Lung (tissue), 12 donors: ENCODE results near the gene GALNT1. TPM values are rescaled to one million over a fixed set of nuclear protein-coding genes. Genes with fewer than 3 reads are reported as not detected.

Experiments used
- ATAC-seq: fragments of 200-7000 bp; cut with Tn5 transposase; one replicate; pipeline ENCODE4 v1.9.1; 2020; ENCODE audit warnings: moderate number of reproducible peaks; ENCODE audit not compliant: insufficient read depth, low FRiP score
- DNase-seq, 3 donors: peaks; one replicate each; pipeline ENCODE4 v3.0.0-alpha.2; 2013 to 2017
- H3K27ac ChIP-seq, 2 donors: one replicate each; pipeline ENCODE4 v1.5.1; 2013; ENCODE audit warnings: mild to moderate bottlenecking in 2 of 2, moderate library complexity in 2 of 2, control low read depth in 1 of 2, inconsistent platforms in 1 of 2, low read depth in 1 of 2, low read length in 1 of 2
- H3K27me3 ChIP-seq, 3 donors: one replicate each; pipeline ENCODE4 v1.5.1; 2013; ENCODE audit warnings: low read length in 2 of 3; ENCODE audit not compliant: control insufficient read depth in 3 of 3, insufficient read depth in 3 of 3
- H3K36me3 ChIP-seq, 4 donors: one replicate each; pipeline ENCODE4 v1.5.1; 2013; ENCODE audit warnings: low read length in 4 of 4, mild to moderate bottlenecking in 1 of 4, moderate library complexity in 1 of 4; ENCODE audit not compliant: control insufficient read depth in 4 of 4, insufficient read depth in 4 of 4
- H3K4me1 ChIP-seq, 5 donors: one replicate each; pipeline ENCODE4 v1.5.1; 2013; ENCODE audit warnings: low read length in 5 of 5, mild to moderate bottlenecking in 2 of 5, moderate library complexity in 1 of 5; ENCODE audit not compliant: control insufficient read depth in 5 of 5, insufficient read depth in 5 of 5
- H3K4me3 ChIP-seq: one replicate; pipeline ENCODE4 v1.5.1; 2013; ENCODE audit warnings: mild to moderate bottlenecking, control low read depth, moderate library complexity
- H3K9ac ChIP-seq, 2 donors: one replicate each; pipeline ENCODE4 v1.5.1; 2013; ENCODE audit warnings: low read length in 2 of 2, control low read depth in 1 of 2; ENCODE audit not compliant: insufficient read depth in 1 of 2
- H3K9me3 ChIP-seq, 4 donors: one replicate each; pipeline ENCODE4 v1.5.1; 2013; ENCODE audit warnings: low read length in 3 of 4, mild to moderate bottlenecking in 1 of 4, moderate library complexity in 1 of 4; ENCODE audit not compliant: control insufficient read depth in 4 of 4, insufficient read depth in 3 of 4
- CTCF ChIP-seq: IDR thresholded peaks from 2 replicates; pipeline ENCODE4 v1.5.1; 2012; ENCODE audit warnings: mild to moderate bottlenecking; ENCODE audit errors: control extremely low read depth, extremely low read depth
- WGBS, 2 donors: extraction: QIAGEN DNeasy Blood & Tissue Kit; methylation state at CpG; one replicate each; pipeline ENCODE4 v1.1.7; 2013; 5-methylcytosine and 5-hydroxymethylcytosine counted together
- polyA plus RNA-seq, 2 donors: library from polyadenylated mRNA; stranded (reverse); fragments of 200-250 nt; gene quantifications; one replicate each; pipeline ENCODE4 v1.2.1, GENCODE V29; 2013
- total RNA-seq, 2 donors: library from RNA; depleted of rRNA in 1 of 2; stranded (reverse); fragments of >200 nt in 1 of 2; gene quantifications; one replicate each; pipeline ENCODE4 v1.2.1, GENCODE V29; 2014 to 2021
- donor health status: control.
- donor health status: control.
- donor health status: Bipolar disorder and iron deficiency.
- donor health status: healthy.
- donor health status: DM: yes; HTN: yes; CAD: no.

Gene GALNT1
- total and polyA plus RNA-seq, 4 donors = 16.9 to 73.4 (median 46.8) TPM

DNA sequence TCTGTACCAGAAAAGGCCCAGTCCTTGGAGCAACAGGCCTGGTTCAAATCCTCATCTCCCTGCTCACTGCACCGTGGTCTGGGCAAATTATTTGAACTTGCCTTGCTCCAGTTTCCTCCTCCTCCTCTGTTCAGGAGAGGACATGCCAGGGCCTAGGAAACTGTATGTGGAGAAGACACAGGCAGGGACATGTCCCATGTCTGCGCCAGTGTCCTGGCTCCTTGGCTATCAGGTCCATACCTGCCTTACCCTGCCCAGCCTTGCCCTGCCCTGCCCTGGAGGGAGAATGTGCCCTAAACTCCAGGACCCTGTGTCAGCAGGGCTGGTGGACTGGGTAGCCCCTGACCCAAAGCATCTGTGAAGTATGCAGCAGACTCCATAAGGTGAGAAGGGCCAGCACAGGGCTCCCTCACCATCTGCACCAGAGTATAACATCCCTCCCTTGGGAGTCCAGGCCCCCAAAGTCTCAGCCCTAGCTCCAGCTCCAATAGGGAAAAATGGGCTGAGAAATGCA is 165.3 kb downstream of the GALNT1 start:
- H3K4me1 ChIP-seq = peaks cover 0 to 1% (median 0%) of the 10 kb centered on the region in 5 donors
- WGBS, 2 donors = 92 to 96% methylated on average over 2 of the region's 2 CpGs
- no peaks in the 10 kb centered on the region for H3K9me3 ChIP-seq
- no peak overlapping the region for H3K27ac ChIP-seq
- H3K36me3 ChIP-seq = no peaks in the 10 kb centered on the region
- ATAC-seq = no peak
- no peak overlapping the region for H3K9ac ChIP-seq
- H3K27me3 ChIP-seq = no peaks in the 10 kb centered on the region
- TF ChIP-seq CTCF = no peak
- no peak overlapping the region for H3K4me3 ChIP-seq
- DNase-seq = no peak

- no peak for ATAC-seq
- H3K4me3 ChIP-seq = no peak overlapping the region
- 68 to 73% methylated on average over 7 of the region's 7 CpGs for WGBS, 2 donors
- DNase-seq = no peak
- TF ChIP-seq CTCF = no peak
- H3K9me3 ChIP-seq = no peaks in the 10 kb centered on the region
- H3K9ac ChIP-seq = no peak overlapping the region
- H3K36me3 ChIP-seq = no peaks in the 10 kb centered on the region
- H3K27me3 ChIP-seq = no peaks in the 10 kb centered on the region
- H3K27ac ChIP-seq = no peak overlapping the region
- peaks cover 0 to 1% (median 0%) of the 10 kb centered on the region in 5 donors for H3K4me1 ChIP-seq
These were observed 166.4 kb downstream of the GALNT1 start for GRCh38 chr18:35747894-35748472.

GRCh38 chr18:35749701-35750100 is 168.2 kb downstream of the GALNT1 start:
- Histone ChIP-seq H3K36me3 (no peaks in the 10 kb centered on the region), H3K27me3 (no peaks in the 10 kb centered on the region), H3K27ac (no peak overlapping the region), H3K4me1 (peaks cover 0 to 1% (median 0%) of the 10 kb centered on the region in 5 donors), H3K9ac (no peak overlapping the region), H3K4me3 (no peak overlapping the region), H3K9me3 (no peaks in the 10 kb centered on the region)
- TF ChIP-seq CTCF = no peak
- WGBS, 2 donors = 83 to 93% methylated on average over 5 of the region's 5 CpGs
- ATAC-seq (no peak), DNase-seq (no peak)

- Histone ChIP-seq H3K9ac (no peak overlapping the region), H3K4me1 (peaks cover 0 to 1% (median 0%) of the 10 kb centered on the region in 5 donors), H3K27me3 (no peaks in the 10 kb centered on the region), H3K9me3 (no peaks in the 10 kb centered on the region), H3K4me3 (no peak overlapping the region), H3K36me3 (no peaks in the 10 kb centered on the region), H3K27ac (no peak overlapping the region)
- no peak for TF ChIP-seq CTCF
- ATAC-seq (no peak), DNase-seq (no peak)
- WGBS, 2 donors = 55 to 76% methylated on average over 2 of the region's 2 CpGs
These were observed 169.4 kb downstream of the GALNT1 start for GRCh38 chr18:35750929-35751328.
